K562 (cell line): ENCODE data around the gene GABARAPL2. TPM values are rescaled to one million over a fixed set of nuclear protein-coding genes. Genes with fewer than 3 reads are reported as not detected.
A peak's percentile ranks its signal among the peaks of the same experiment; 100 is the strongest.

Experiments
- ATF1 ChIP-seq, 2 experiments: fragments of 450-650 bp in 1 of 2; IDR thresholded peaks; 2 replicates each; pipeline ENCODE4 v1.6.1; 2016; ENCODE audit warnings: missing compliant biosample characterization in 1 of 2, missing genetic modification characterization in 1 of 2
- CTBP1 ChIP-seq: fragments of 450-650 bp; IDR thresholded peaks from 2 replicates; pipeline ENCODE4 v1.6.1; 2016; ENCODE audit warnings: borderline replicate concordance
- EHMT2 ChIP-seq: fragments of 450-650 bp; IDR thresholded peaks from 2 replicates; pipeline ENCODE4 v1.6.1; 2018; ENCODE audit warnings: antibody characterized with exemption
- ESRRA ChIP-seq: fragments of 450-650 bp; IDR thresholded peaks from 2 replicates; pipeline ENCODE4 v1.6.1; 2014; ENCODE audit warnings: low read depth, mild to moderate bottlenecking, moderate library complexity, borderline replicate concordance
- EWSR1 ChIP-seq: fragments of 450-650 bp; IDR thresholded peaks from 2 replicates; pipeline ENCODE4 v1.6.1; 2018; ENCODE audit warnings: borderline replicate concordance, mild to moderate bottlenecking, low read depth, moderate library complexity; ENCODE audit not compliant: partially characterized antibody
- FOS ChIP-seq: IDR thresholded peaks from 3 replicates; pipeline ENCODE4 v1.6.1; 2011; ENCODE audit not compliant: insufficient read length; ENCODE audit errors: extremely low read depth
- GTF2A2 ChIP-seq: IDR thresholded peaks from 2 replicates; pipeline ENCODE4 v1.6.1; 2016; ENCODE audit warnings: mild to moderate bottlenecking, missing genetic modification characterization, missing compliant biosample characterization
- MEF2D ChIP-seq: conservative IDR thresholded peaks from 2 replicates; pipeline ENCODE4 v1.6.1; 2016; ENCODE audit warnings: low read depth, missing genetic modification characterization, missing compliant biosample characterization
- MTA3 ChIP-seq: fragments of 450-650 bp; formaldehyde crosslinking; IDR thresholded peaks from 2 replicates; pipeline ENCODE4 v1.6.1; 2017; ENCODE audit warnings: mild to moderate bottlenecking, borderline replicate concordance
- SMAD3 ChIP-seq: fragments of 450-650 bp; formaldehyde crosslinking; conservative IDR thresholded peaks from 2 replicates; pipeline ENCODE4 v1.4.0; 2020; ENCODE audit warnings: mild to moderate bottlenecking
- TBL1XR1 ChIP-seq, 2 experiments: IDR thresholded peaks; 2 replicates each; pipeline ENCODE4 v1.6.1; 2012; ENCODE audit warnings: improper control_type of control experiment in 2 of 2, low read length in 2 of 2, mild to moderate bottlenecking in 1 of 2
- ZFP30 ChIP-seq: fragments of 250-450 bp; sonication (Bioruptor Pico); IDR thresholded peaks from 2 replicates; pipeline ENCODE4 v1.8.0; 2022; ENCODE audit warnings: moderate library complexity, mild to moderate bottlenecking, inconsistent platforms, borderline replicate concordance
- ZNF224 ChIP-seq: sonication (generic); formaldehyde crosslinking; IDR thresholded peaks from 2 replicates; pipeline ENCODE4 v1.8.0; 2022; ENCODE audit warnings: mild to moderate bottlenecking, missing genetic modification reagents
- ZNF239 ChIP-seq: fragments of 250-450 bp; sonication (Bioruptor Pico); IDR thresholded peaks from 2 replicates; pipeline ENCODE4 v1.4.0; 2020; ENCODE audit warnings: mild to moderate bottlenecking
- ZNF408 ChIP-seq: fragments of 250-450 bp; sonication (Bioruptor Pico); IDR thresholded peaks from 2 replicates; pipeline ENCODE4 v1.4.0; 2020; ENCODE audit warnings: low read depth, mild to moderate bottlenecking, moderate library complexity
- polyA plus RNA-seq, 8 experiments: library from polyadenylated mRNA; depleted of rRNA in 4 of 8; stranded (reverse) in 5 of 8; unstranded in 3 of 8; fragments of >200 nt; fragmentation: Nextera tagmentation in 2 of 8; fragmentation: Illumina TruSeq in 1 of 8; extraction: Ambion mirVana in 2 of 8; extraction: Trizol in 1 of 8; gene quantifications; 2 replicates each; pipeline versions ENCODE4 v1.2.1 to v1.2.3, GENCODE V29; 2011 to 2014; ENCODE audit warnings: inconsistent platforms in 1 of 8, missing spikeins in 1 of 8
- total RNA-seq, 7 experiments: library from RNA; depleted of rRNA in 6 of 7; stranded (reverse); fragments of >200 nt in 6 of 7; fragmentation: Illumina TruSeq in 2 of 7; extraction: Trizol in 2 of 7; gene quantifications; 2 replicates each; pipeline versions ENCODE4 v1.2.1 to v1.2.3, GENCODE V29; 2011 to 2021; ENCODE audit warnings: low replicate concordance in 1 of 7
- TF ChIP-seq, protein P1 (sequence below): sonication (generic); formaldehyde crosslinking; IDR thresholded peaks from 2 replicates; pipeline ENCODE4 v1.8.1; 2023; ENCODE audit warnings: mild to moderate bottlenecking, missing genetic modification reagents
- TF ChIP-seq, protein P2 (sequence below): sonication (generic); formaldehyde crosslinking; IDR thresholded peaks from 2 replicates; pipeline ENCODE4 v1.8.1; 2022; ENCODE audit warnings: missing genetic modification reagents
- TF ChIP-seq, protein P3 (sequence below): fragments of 450-650 bp; conservative IDR thresholded peaks from 2 replicates; pipeline ENCODE4 v1.6.1; 2016; ENCODE audit warnings: missing genetic modification characterization, low read depth, mild to moderate bottlenecking, missing compliant biosample characterization, moderate library complexity
- TF ChIP-seq, protein P4 (sequence below): fragments of 250-450 bp; sonication (Bioruptor Pico); IDR thresholded peaks from 2 replicates; pipeline ENCODE4 v1.9.0; 2021; ENCODE audit warnings: mild to moderate bottlenecking
- TF ChIP-seq, protein P5 (sequence below): fragments of 250-450 bp; sonication (Bioruptor Pico); IDR thresholded peaks from 2 replicates; pipeline ENCODE4 v1.5.0; 2021; ENCODE audit warnings: mild to moderate bottlenecking, borderline replicate concordance

GABARAPL2 gene
- total and polyA plus RNA-seq, 9 of the 15 experiments (the other 6 are each of a cell fraction or from before 2014, with no cell fraction given), result 42.1 to 288 (median 91.8) TPM

DNA sequence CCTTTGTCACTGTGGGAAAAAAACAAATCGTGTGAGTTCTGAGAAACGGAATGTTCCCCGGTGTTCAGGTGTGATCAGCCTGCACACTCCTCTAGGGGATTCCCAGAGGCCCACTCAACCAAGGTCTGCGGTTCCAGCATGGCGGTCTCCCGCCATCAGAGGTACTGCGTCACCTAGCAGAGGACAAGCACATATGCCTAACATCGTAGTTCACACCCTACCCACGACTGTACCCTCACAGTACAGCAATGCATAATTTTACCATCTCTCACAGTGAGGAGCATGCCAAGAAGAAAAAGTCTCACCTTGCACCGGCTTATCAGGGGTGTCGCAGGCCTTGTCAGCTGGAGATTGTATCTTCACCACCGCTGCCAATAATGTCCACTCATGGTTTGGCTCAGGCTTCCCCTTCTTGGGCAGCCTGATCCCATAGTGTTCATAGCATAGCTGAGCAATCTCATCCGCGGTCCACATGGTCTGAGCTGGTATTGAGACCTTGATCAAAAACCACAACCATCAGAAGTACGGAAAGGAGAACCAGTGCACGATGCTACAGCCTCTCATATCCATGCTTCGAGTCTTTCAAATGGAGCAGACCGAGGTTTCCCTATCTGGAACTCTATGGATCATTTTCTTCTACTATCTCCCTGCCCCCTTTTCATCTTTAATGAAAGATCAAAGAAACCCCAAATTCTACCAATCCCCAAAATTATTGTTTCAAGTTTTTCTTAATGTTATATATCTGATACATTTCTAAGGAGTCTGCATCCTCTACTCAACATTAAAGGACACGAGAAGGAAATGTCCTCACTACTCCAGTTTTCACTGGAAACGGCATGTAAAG lies 54.4 kb downstream of the GABARAPL2 start (continued):
- TF ChIP-seq, protein P1, sequence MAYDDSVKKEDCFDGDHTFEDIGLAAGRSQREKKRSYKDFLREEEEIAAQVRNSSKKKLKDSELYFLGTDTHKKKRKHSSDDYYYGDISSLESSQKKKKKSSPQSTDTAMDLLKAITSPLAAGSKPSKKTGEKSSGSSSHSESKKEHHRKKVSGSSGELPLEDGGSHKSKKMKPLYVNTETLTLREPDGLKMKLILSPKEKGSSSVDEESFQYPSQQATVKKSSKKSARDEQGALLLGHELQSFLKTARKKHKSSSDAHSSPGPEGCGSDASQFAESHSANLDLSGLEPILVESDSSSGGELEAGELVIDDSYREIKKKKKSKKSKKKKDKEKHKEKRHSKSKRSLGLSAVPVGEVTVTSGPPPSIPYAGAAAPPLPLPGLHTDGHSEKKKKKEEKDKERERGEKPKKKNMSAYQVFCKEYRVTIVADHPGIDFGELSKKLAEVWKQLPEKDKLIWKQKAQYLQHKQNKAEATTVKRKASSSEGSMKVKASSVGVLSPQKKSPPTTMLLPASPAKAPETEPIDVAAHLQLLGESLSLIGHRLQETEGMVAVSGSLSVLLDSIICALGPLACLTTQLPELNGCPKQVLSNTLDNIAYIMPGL (CRISPR knock-in tag), result no peak
- TF ChIP-seq ATF1 (CRISPR knock-in tag; IDR thresholded peaks at IDR 0.05) (no peak), ATF1 (tag; IDR thresholded peaks at IDR 0.05) (no peak), SMAD3 (CRISPR knock-in tag) (no peak), MEF2D (tag) (no peak), FOS (no peak), ZNF408 (CRISPR knock-in tag) (no peak), TBL1XR1 (IDR thresholded peaks at IDR 0.05; ENCODE audit: low read length in 2 of 2) (0 out of 4 replicates have a peak, but pooled peaks of 1 of the 2 experiments have one; percentile 48), ZFP30 (CRISPR knock-in tag) (no peak), ZNF224 (no peak), EWSR1 (no peak), MTA3 (no peak; the same call in 1 of the 2 replicates), CTBP1 (peak; percentile 80), ESRRA (peak; percentile 29; the same call in 1 of the 2 replicates), GTF2A2 (tag) (no peak), ZNF239 (CRISPR knock-in tag) (no peak), EHMT2 (no peak)
- TF ChIP-seq, protein P2, sequence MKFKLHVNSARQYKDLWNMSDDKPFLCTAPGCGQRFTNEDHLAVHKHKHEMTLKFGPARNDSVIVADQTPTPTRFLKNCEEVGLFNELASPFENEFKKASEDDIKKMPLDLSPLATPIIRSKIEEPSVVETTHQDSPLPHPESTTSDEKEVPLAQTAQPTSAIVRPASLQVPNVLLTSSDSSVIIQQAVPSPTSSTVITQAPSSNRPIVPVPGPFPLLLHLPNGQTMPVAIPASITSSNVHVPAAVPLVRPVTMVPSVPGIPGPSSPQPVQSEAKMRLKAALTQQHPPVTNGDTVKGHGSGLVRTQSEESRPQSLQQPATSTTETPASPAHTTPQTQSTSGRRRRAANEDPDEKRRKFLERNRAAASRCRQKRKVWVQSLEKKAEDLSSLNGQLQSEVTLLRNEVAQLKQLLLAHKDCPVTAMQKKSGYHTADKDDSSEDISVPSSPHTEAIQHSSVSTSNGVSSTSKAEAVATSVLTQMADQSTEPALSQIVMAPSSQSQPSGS (CRISPR knock-in tag), result no peak
- TF ChIP-seq, protein P3, sequence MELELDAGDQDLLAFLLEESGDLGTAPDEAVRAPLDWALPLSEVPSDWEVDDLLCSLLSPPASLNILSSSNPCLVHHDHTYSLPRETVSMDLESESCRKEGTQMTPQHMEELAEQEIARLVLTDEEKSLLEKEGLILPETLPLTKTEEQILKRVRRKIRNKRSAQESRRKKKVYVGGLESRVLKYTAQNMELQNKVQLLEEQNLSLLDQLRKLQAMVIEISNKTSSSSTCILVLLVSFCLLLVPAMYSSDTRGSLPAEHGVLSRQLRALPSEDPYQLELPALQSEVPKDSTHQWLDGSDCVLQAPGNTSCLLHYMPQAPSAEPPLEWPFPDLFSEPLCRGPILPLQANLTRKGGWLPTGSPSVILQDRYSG (tag), result no peak
- TF ChIP-seq, protein P4, sequence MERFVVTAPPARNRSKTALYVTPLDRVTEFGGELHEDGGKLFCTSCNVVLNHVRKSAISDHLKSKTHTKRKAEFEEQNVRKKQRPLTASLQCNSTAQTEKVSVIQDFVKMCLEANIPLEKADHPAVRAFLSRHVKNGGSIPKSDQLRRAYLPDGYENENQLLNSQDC, result no peak
- TF ChIP-seq, protein P5, sequence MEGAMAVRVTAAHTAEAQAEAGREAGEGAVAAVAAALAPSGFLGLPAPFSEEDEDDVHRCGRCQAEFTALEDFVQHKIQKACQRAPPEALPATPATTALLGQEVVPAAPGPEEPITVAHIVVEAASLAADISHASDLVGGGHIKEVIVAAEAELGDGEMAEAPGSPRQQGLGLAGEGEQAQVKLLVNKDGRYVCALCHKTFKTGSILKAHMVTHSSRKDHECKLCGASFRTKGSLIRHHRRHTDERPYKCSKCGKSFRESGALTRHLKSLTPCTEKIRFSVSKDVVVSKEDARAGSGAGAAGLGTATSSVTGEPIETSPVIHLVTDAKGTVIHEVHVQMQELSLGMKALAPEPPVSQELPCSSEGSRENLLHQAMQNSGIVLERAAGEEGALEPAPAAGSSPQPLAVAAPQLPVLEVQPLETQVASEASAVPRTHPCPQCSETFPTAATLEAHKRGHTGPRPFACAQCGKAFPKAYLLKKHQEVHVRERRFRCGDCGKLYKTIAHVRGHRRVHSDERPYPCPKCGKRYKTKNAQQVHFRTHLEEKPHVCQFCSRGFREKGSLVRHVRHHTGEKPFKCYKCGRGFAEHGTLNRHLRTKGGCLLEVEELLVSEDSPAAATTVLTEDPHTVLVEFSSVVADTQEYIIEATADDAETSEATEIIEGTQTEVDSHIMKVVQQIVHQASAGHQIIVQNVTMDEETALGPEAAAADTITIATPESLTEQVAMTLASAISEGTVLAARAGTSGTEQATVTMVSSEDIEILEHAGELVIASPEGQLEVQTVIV (CRISPR knock-in tag), result no peak
